Liver (tissue), 9 donors: ENCODE measurements around the gene FAM210B. TPM values are rescaled to one million over a fixed set of nuclear protein-coding genes. Genes with fewer than 3 reads are reported as not detected.

ENCODE experiments used
- DNase-seq: peaks from one replicate; pipeline ENCODE4 v3.0.0-alpha.2; 2017; ENCODE audit warnings: low spot score
- H3K27ac ChIP-seq, 2 donors: one replicate each; pipeline ENCODE4 v1.7.0; 2013; ENCODE audit warnings: inconsistent platforms in 2 of 2, low read length in 2 of 2, control low read depth in 1 of 2, low read depth in 1 of 2, mild to moderate bottlenecking in 1 of 2
- H3K27me3 ChIP-seq, 4 donors: one replicate each; pipeline versions ENCODE4 v1.6.1 to v1.7.0; 2013; ENCODE audit warnings: low read length in 3 of 4, inconsistent platforms in 1 of 4, mild to moderate bottlenecking in 1 of 4, moderate library complexity in 1 of 4; ENCODE audit not compliant: control insufficient read depth in 4 of 4, insufficient read depth in 4 of 4
- H3K36me3 ChIP-seq, 4 donors: one replicate each; pipeline versions ENCODE4 v1.6.1 to v1.7.0; 2013; ENCODE audit warnings: low read length in 3 of 4, mild to moderate bottlenecking in 3 of 4, low read depth in 1 of 4, moderate library complexity in 1 of 4; ENCODE audit not compliant: control insufficient read depth in 4 of 4, insufficient read depth in 3 of 4
- H3K4me1 ChIP-seq, 4 donors: one replicate each; pipeline versions ENCODE4 v1.6.1 to v1.7.0; 2013; ENCODE audit warnings: low read length in 3 of 4, mild to moderate bottlenecking in 3 of 4, moderate library complexity in 1 of 4; ENCODE audit not compliant: control insufficient read depth in 4 of 4, insufficient read depth in 4 of 4
- H3K4me3 ChIP-seq, 3 donors: one replicate each; pipeline versions ENCODE4 v1.6.1 to v1.7.0; 2013; ENCODE audit warnings: low read length in 3 of 3, control low read depth in 1 of 3, low read depth in 1 of 3, mild to moderate bottlenecking in 1 of 3
- H3K9ac ChIP-seq, 2 donors: one replicate each; pipeline ENCODE4 v1.7.0; 2013; ENCODE audit warnings: low read length in 2 of 2, mild to moderate bottlenecking in 2 of 2, moderate library complexity in 2 of 2, control low read depth in 1 of 2, low read depth in 1 of 2
- H3K9me3 ChIP-seq, 4 donors: one replicate each; pipeline versions ENCODE4 v1.6.1 to v1.7.0; 2013; ENCODE audit warnings: low read length in 3 of 4; ENCODE audit not compliant: control insufficient read depth in 4 of 4
- ATF3 ChIP-seq: IDR thresholded peaks from 2 replicates; pipeline ENCODE4 v1.6.1; 2016; ENCODE audit warnings: antibody characterized with exemption
- CTCF ChIP-seq: fragments of 150-350 bp; IDR thresholded peaks from 2 replicates; pipeline ENCODE4 v1.5.1; 2017; ENCODE audit warnings: improper control_type of control experiment, low read depth, low read length; ENCODE audit not compliant: missing input control
- EGR1 ChIP-seq, 2 donors: IDR thresholded peaks; 2 replicates each; pipeline ENCODE4 v1.6.1; 2016 to 2018; ENCODE audit warnings: antibody characterized with exemption in 2 of 2, low read depth in 2 of 2
- FOXA1 ChIP-seq: IDR thresholded peaks from 2 replicates; pipeline ENCODE4 v1.6.1; 2016; ENCODE audit warnings: antibody characterized with exemption
- FOXA2 ChIP-seq: IDR thresholded peaks from 2 replicates; pipeline ENCODE4 v1.6.1; 2016; ENCODE audit warnings: antibody characterized with exemption
- GABPA ChIP-seq, 2 donors: IDR thresholded peaks in 1 of 2; conservative IDR thresholded peaks in 1 of 2; 2 replicates each; pipeline ENCODE4 v1.6.1; 2016; ENCODE audit warnings: antibody characterized with exemption in 2 of 2, mild to moderate bottlenecking in 1 of 2, moderate library complexity in 1 of 2
- HNF4A ChIP-seq, 2 donors: conservative IDR thresholded peaks; 2 replicates each; pipeline ENCODE4 v1.6.1; 2016; ENCODE audit warnings: antibody characterized with exemption in 2 of 2, mild to moderate bottlenecking in 2 of 2
- HNF4G ChIP-seq: IDR thresholded peaks from 2 replicates; pipeline ENCODE4 v1.6.1; 2016; ENCODE audit warnings: antibody characterized with exemption
- JUND ChIP-seq, 2 donors: IDR thresholded peaks; 2 replicates each; pipeline ENCODE4 v1.6.1; 2016; ENCODE audit warnings: antibody characterized with exemption in 2 of 2
- MAX ChIP-seq: IDR thresholded peaks from 2 replicates; pipeline ENCODE4 v1.6.1; 2016; ENCODE audit warnings: antibody characterized with exemption
- NR2F2 ChIP-seq: IDR thresholded peaks from 2 replicates; pipeline ENCODE4 v1.6.1; 2016; ENCODE audit warnings: antibody characterized with exemption
- RAD21 ChIP-seq, 2 donors: IDR thresholded peaks; 2 replicates each; pipeline ENCODE4 v1.6.1; 2016; ENCODE audit warnings: antibody characterized with exemption in 2 of 2, mild to moderate bottlenecking in 2 of 2
- REST ChIP-seq: IDR thresholded peaks from 2 replicates; pipeline ENCODE4 v1.6.1; 2016; ENCODE audit warnings: antibody characterized with exemption, mild to moderate bottlenecking
- RXRA ChIP-seq, 2 donors: IDR thresholded peaks; 2 replicates each; pipeline ENCODE4 v1.6.1; 2017 to 2018; ENCODE audit warnings: antibody characterized with exemption in 2 of 2, mild to moderate bottlenecking in 1 of 2
- SP1 ChIP-seq: IDR thresholded peaks from 2 replicates; pipeline ENCODE4 v1.6.1; 2018; ENCODE audit warnings: antibody characterized with exemption, mild to moderate bottlenecking
- TAF1 ChIP-seq: conservative IDR thresholded peaks from 2 replicates; pipeline ENCODE4 v1.6.1; 2016; ENCODE audit warnings: antibody characterized with exemption, mild to moderate bottlenecking
- YY1 ChIP-seq: IDR thresholded peaks from 2 replicates; pipeline ENCODE4 v1.6.1; 2016; ENCODE audit warnings: antibody characterized with exemption, mild to moderate bottlenecking
- ZBTB33 ChIP-seq: IDR thresholded peaks from 2 replicates; pipeline ENCODE4 v1.6.1; 2016; ENCODE audit warnings: antibody characterized with exemption
- WGBS: extraction: QIAGEN DNeasy Blood & Tissue Kit; methylation state at CpG from one replicate; pipeline ENCODE4 v1.1.7; 2013; 5-methylcytosine and 5-hydroxymethylcytosine counted together
- polyA plus RNA-seq, 2 donors: library from polyadenylated mRNA; stranded (reverse) in 1 of 2; unstranded in 1 of 2; fragments of 200-250 nt in 1 of 2; fragments of >200 nt in 1 of 2; fragmentation: Nextera tagmentation in 1 of 2; extraction: Ambion mirVana in 1 of 2; gene quantifications; one replicate each; pipeline versions ENCODE4 v1.2.1 to v1.2.3, GENCODE V29; 2013 to 2015
- total RNA-seq, 2 donors: library from RNA; depleted of rRNA; stranded (reverse); fragments of >200 nt; gene quantifications; one replicate each; pipeline ENCODE4 v1.2.3, GENCODE V29; 2014
- donor health status: healthy.
- donor health status: healthy.
- donor health status: healthy.
- donor health status: healthy.
- donor health status: healthy.

The FAM210B gene
- total and polyA plus RNA-seq, 4 donors: 21.8 to 139 (median 30.7) TPM

- H3K9ac ChIP-seq: no peak overlapping the region
- TF ChIP-seq HNF4A (conservative IDR thresholded peaks at IDR 0.05): no peak
- TF ChIP-seq ATF3: no peak
- no peak for TF ChIP-seq EGR1 (IDR thresholded peaks at IDR 0.05; ENCODE audit: low read depth in 2 of 2)
- TF ChIP-seq FOXA1: no peak
Observed at GRCh38 chr20:56352345-56353055, 6.3 kb upstream of the FAM210B start.

GRCh38 chr20:56353356-56353755 lies 5.4 kb upstream of the FAM210B start:
- H3K27ac ChIP-seq: no peak overlapping the region
- TF ChIP-seq REST (no peak), RAD21 (IDR thresholded peaks at IDR 0.05) (no peak), FOXA2 (no peak), YY1 (no peak), HNF4A (conservative IDR thresholded peaks at IDR 0.05) (no peak), EGR1 (IDR thresholded peaks at IDR 0.05; ENCODE audit: low read depth in 2 of 2) (no peak), JUND (IDR thresholded peaks at IDR 0.05) (no peak), GABPA (IDR thresholded peaks at IDR 0.05 in 1 of 2, conservative IDR thresholded peaks at IDR 0.05 in 1 of 2) (no peak), ZBTB33 (no peak), CTCF (no peak), FOXA1 (no peak), SP1 (no peak), NR2F2 (no peak), HNF4G (no peak), MAX (no peak), ATF3 (no peak), TAF1 (no peak), RXRA (IDR thresholded peaks at IDR 0.05) (no peak)
- peaks cover 0 to 5% (median 2%) of the 10 kb centered on the region in 4 donors for H3K4me1 ChIP-seq
- H3K27me3 ChIP-seq: no peaks in the 10 kb centered on the region
- H3K4me3 ChIP-seq: no peak overlapping the region
- no peak for DNase-seq
- no peak overlapping the region for H3K9ac ChIP-seq
- 87% methylated on average over 4 of the region's 4 CpGs for WGBS
- H3K9me3 ChIP-seq: no peaks in the 10 kb centered on the region
- no peaks in the 10 kb centered on the region for H3K36me3 ChIP-seq

More at GRCh38 chr20:56352345-56353055, 6.3 kb upstream of the FAM210B start:
- DNase-seq: no peak
- 77% methylated on average over 5 of the region's 5 CpGs for WGBS
- H3K4me1 ChIP-seq: peaks cover 0 to 11% (median 6%) of the 10 kb centered on the region in 4 donors
- H3K36me3 ChIP-seq: no peaks in the 10 kb centered on the region
- no peaks in the 10 kb centered on the region for H3K27me3 ChIP-seq
- no peak overlapping the region for H3K27ac ChIP-seq
- no peak overlapping the region for H3K4me3 ChIP-seq
- no peaks in the 10 kb centered on the region for H3K9me3 ChIP-seq
